GM19372 (cell line): Measurements from ENCODE around the gene CSF3R.

Source experiments
- ATAC-seq: cut with Tn5 transposase; IDR thresholded peaks from one replicate; pipeline ENCODE4 v1.9.1; 2021; ENCODE audit warnings: mild to moderate bottlenecking, low read depth, moderate library complexity; ENCODE audit not compliant: unreplicated experiment

CSF3R gene

DNA sequence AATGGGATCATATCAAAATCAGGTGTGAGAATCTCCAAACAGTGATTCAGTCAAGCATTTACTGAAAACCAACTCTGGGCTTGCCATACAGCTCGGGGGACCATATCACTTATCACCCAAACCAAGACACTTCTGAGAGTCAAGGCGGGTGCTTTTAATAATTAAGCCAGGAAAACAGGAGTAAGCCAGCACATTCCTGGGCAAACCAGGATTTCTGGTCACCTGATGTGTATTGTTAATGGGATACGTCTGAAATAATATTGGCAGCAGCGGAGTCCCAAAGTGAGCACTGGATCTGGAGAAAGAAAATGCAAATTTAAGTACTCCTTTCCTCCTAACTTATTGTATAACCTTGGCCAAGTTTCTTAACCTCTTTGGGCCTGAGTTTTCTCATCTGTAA lies 50.1 kb downstream of the CSF3R start:
- no peak for ATAC-seq

- ATAC-seq, result no peak
Observed at GRCh38 chr1:36425791-36426190, 56.9 kb downstream of the CSF3R start.

GRCh38 chr1:36421649-36422048 lies 61.1 kb downstream of the CSF3R start:
- ATAC-seq, result no peak

GRCh38 chr1:36420836-36421317 lies 61.8 kb downstream of the CSF3R start:
- ATAC-seq, result no peak

GRCh38 chr1:36420409-36420808 lies 62.3 kb downstream of the CSF3R start:
- ATAC-seq, result no peak

DNA sequence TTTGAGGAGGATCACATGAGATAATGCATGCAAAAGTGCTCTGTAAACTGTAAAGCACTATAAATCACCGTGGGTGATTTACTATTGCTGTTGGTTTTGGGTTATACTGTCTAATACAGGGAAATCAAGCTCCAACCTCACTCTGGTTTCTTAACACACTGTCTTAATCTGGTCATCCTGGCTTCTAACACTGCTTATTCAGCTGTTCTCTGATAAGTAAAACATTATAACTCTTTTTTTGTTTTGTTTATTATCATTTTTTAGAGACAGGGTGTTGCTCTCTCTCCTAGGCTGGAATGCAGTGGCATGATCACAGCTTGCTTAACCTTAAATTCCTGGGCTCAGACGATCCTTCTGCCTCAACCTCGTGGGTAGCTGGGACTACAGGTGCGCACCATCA lies 63.1 kb downstream of the CSF3R start:
- no peak for ATAC-seq

DNA sequence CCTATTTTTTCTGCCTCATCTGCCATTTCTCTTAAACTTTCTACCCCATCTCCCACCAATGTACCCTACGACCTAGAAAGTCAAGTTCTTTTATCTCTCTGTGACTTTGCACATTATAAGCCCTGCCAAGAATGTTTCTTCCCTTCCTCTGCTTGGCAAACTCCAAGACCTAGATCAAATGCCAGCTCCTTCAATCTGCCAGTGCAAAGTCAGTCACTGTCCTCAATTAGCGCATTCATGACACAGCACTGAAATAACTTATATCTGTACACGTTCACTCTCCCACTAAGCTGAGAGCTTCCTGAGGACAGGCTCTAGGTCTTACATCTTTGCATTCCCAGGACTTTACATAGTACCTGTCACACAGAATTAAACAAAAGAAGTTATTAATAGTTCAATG lies 63.6 kb downstream of the CSF3R start:
- no peak for ATAC-seq

GRCh38 chr1:36417931-36418330 lies 64.8 kb downstream of the CSF3R start:
- no peak for ATAC-seq
